ENCODE data around the gene MYORG. TPM values are rescaled to one million over a fixed set of nuclear protein-coding genes. Genes with fewer than 3 reads are reported as not detected.
A peak's percentile ranks its signal among the peaks of the same experiment; 100 is the strongest.

MYORG gene
- total RNA-seq, 6 donors from 2014 or later, result 2.1 to 11.6 (median 7.4) TPM

- no peaks in the 10 kb centered on the region for H3K4me1 ChIP-seq
- no peak for TF ChIP-seq EP300 (IDR thresholded peaks at IDR 0.05)
- H3K36me3 ChIP-seq, result peaks cover 11 to 53% (median 45%) of the 10 kb centered on the region in 4 donors
- no peaks in the 10 kb centered on the region for H3K27me3 ChIP-seq
- no peak overlapping the region for H3K27ac ChIP-seq
- 100% methylated on average over 1 of the region's 1 CpG for WGBS, 2 donors
- no peaks in the 10 kb centered on the region for H3K9me3 ChIP-seq
- ATAC-seq (ENCODE audit: low FRiP score in 2 of 2), result peak in 1 of 2 donors; percentile 19
- H3K4me3 ChIP-seq, result no peak overlapping the region
- DNase-seq, result no peak
Measured at GRCh38 chr9:34398875-34399274, 22.2 kb upstream of the MYORG start.

GRCh38 chr9:34396276-34397214 lies 19.8 kb upstream of the MYORG start:
- Histone ChIP-seq H3K4me1 (no peaks in the 10 kb centered on the region), H3K27me3 (no peaks in the 10 kb centered on the region), H3K27ac (no peak overlapping the region), H3K9me3 (no peaks in the 10 kb centered on the region), H3K4me3 (no peak overlapping the region), H3K36me3 (peaks cover 0 to 34% (median 28%) of the 10 kb centered on the region in 4 donors)
- TF ChIP-seq POLR2AphosphoS5 (IDR thresholded peaks at IDR 0.05) (no peak), EP300 (IDR thresholded peaks at IDR 0.05) (no peak), CTCF (IDR thresholded peaks at IDR 0.05) (no peak), POLR2A (IDR thresholded peaks at IDR 0.05) (no peak)
- 73 to 76% methylated on average over 7 of the region's 7 CpGs for WGBS, 2 donors
- no peak for DNase-seq
- no peak for ATAC-seq (ENCODE audit: low FRiP score in 2 of 2)

- TF ChIP-seq POLR2AphosphoS5 (IDR thresholded peaks at IDR 0.05) (no peak), POLR2A (IDR thresholded peaks at IDR 0.05) (no peak)
- Histone ChIP-seq H3K9me3 (no peaks in the 10 kb centered on the region), H3K4me3 (no peak overlapping the region)
Measured at GRCh38 chr9:34392511-34392910, 15.8 kb upstream of the MYORG start.

GRCh38 chr9:34387239-34387638 lies 10.5 kb upstream of the MYORG start:
- H3K4me3 ChIP-seq, result no peak overlapping the region
- no peaks in the 10 kb centered on the region for H3K4me1 ChIP-seq
- DNase-seq, result no peak
- WGBS, 2 donors, result 87 to 95% methylated on average over 4 of the region's 4 CpGs
- no peak overlapping the region for H3K27ac ChIP-seq
- H3K36me3 ChIP-seq, result no peaks in the 10 kb centered on the region
- no peak for ATAC-seq (ENCODE audit: low FRiP score in 2 of 2)
- no peak for TF ChIP-seq CTCF (IDR thresholded peaks at IDR 0.05)
- TF ChIP-seq EP300 (IDR thresholded peaks at IDR 0.05), result no peak
- TF ChIP-seq POLR2A (IDR thresholded peaks at IDR 0.05), result no peak
- no peak for TF ChIP-seq POLR2AphosphoS5 (IDR thresholded peaks at IDR 0.05)
- no peaks in the 10 kb centered on the region for H3K9me3 ChIP-seq
- H3K27me3 ChIP-seq, result no peaks in the 10 kb centered on the region

More at GRCh38 chr9:34392511-34392910, 15.8 kb upstream of the MYORG start:
- 55 to 63% methylated on average over 1 of the region's 1 CpG for WGBS, 2 donors
- H3K27ac ChIP-seq, result no peak overlapping the region
- peaks cover 0 to 4% (median 2%) of the 10 kb centered on the region in 4 donors for H3K36me3 ChIP-seq
- no peaks in the 10 kb centered on the region for H3K27me3 ChIP-seq
- no peak for DNase-seq
- H3K4me1 ChIP-seq, result no peaks in the 10 kb centered on the region
- no peak for ATAC-seq (ENCODE audit: low FRiP score in 2 of 2)

- no peak overlapping the region for H3K27ac ChIP-seq
- no peaks in the 10 kb centered on the region for H3K27me3 ChIP-seq
- no peak overlapping the region for H3K4me3 ChIP-seq
- H3K9me3 ChIP-seq, result no peaks in the 10 kb centered on the region
- ATAC-seq (ENCODE audit: low FRiP score in 2 of 2) (no peak), DNase-seq (no peak)
- TF ChIP-seq POLR2AphosphoS5 (IDR thresholded peaks at IDR 0.05) (no peak), EP300 (IDR thresholded peaks at IDR 0.05) (no peak), CTCF (IDR thresholded peaks at IDR 0.05) (no peak), POLR2A (IDR thresholded peaks at IDR 0.05) (no peak)
- H3K36me3 ChIP-seq, result no peaks in the 10 kb centered on the region
- no peaks in the 10 kb centered on the region for H3K4me1 ChIP-seq
- 78 to 81% methylated on average over 3 of the region's 3 CpGs for WGBS, 2 donors
Measured at GRCh38 chr9:34386656-34387055, 10.0 kb upstream of the MYORG start.
